Common myeloid progenitor, CD34-positive (primary cell): ENCODE data around the gene SEC24C.
A peak's percentile ranks its signal among the peaks of the same experiment; 100 is the strongest.

Source experiments
- CTCF ChIA-PET: fragments of 350-600 bp; sonication (Branson Sonifier 250); formaldehyde crosslinking; loops from one replicate; lab custom pipeline; 2021; ENCODE audit warnings: antibody characterized with exemption; lab: Charles Lee
- POLR2A ChIA-PET: fragments of 350-600 bp; sonication (Branson Sonifier 250); formaldehyde crosslinking; loops from one replicate; lab custom pipeline; 2021; ENCODE audit warnings: antibody characterized with exemption; lab: Charles Lee
- DNase-seq, 3 donors: peaks; one replicate each; pipeline versions ENCODE4 v3.0.0 to v3.0.0-alpha.2; 2013
- H3K27ac ChIP-seq, 2 experiments: 1 replicate in 1 of 2; 2 replicates in 1 of 2; pipeline ENCODE4 v1.7.0; 2013; ENCODE audit warnings: inconsistent platforms in 2 of 2, low read length in 2 of 2, mild to moderate bottlenecking in 2 of 2, low read depth in 1 of 2, moderate library complexity in 1 of 2; ENCODE audit not compliant: severe bottlenecking in 2 of 2, insufficient read depth in 1 of 2, poor library complexity in 1 of 2
- H3K27me3 ChIP-seq, 5 experiments: replicated peaks in 2 of 5; 1 replicate in 3 of 5; 2 replicates in 2 of 5; pipeline versions ENCODE4 v1.6.1 to v1.7.0; 2013; ENCODE audit warnings: low read length in 4 of 5, mild to moderate bottlenecking in 2 of 5, moderate library complexity in 2 of 5, inconsistent platforms in 1 of 5; ENCODE audit not compliant: insufficient read depth in 5 of 5, control insufficient read depth in 4 of 5
- H3K36me3 ChIP-seq, 4 experiments: 1 replicate in 2 of 4; 2 replicates in 2 of 4; pipeline versions ENCODE4 v1.6.1 to v1.7.0; 2013; ENCODE audit warnings: low read length in 3 of 4, control low read depth in 1 of 4, mild to moderate bottlenecking in 1 of 4; ENCODE audit not compliant: control insufficient read depth in 4 of 4, insufficient read depth in 4 of 4
- H3K4me1 ChIP-seq, 4 experiments: 1 replicate in 3 of 4; 2 replicates in 1 of 4; pipeline versions ENCODE4 v1.6.1 to v1.7.1; 2013; ENCODE audit warnings: low read length in 3 of 4, mild to moderate bottlenecking in 3 of 4, control low read depth in 1 of 4, inconsistent platforms in 1 of 4, moderate library complexity in 1 of 4; ENCODE audit not compliant: control insufficient read depth in 4 of 4, insufficient read depth in 4 of 4; ENCODE audit errors: control extremely low read depth in 1 of 4
- H3K4me3 ChIP-seq, 7 experiments: 1 replicate in 4 of 7; 2 replicates in 3 of 7; pipeline versions ENCODE4 v1.5.1 to v1.7.0; 2013; ENCODE audit warnings: mild to moderate bottlenecking in 7 of 7, low read length in 6 of 7, moderate library complexity in 6 of 7, inconsistent platforms in 2 of 7, low read depth in 2 of 7, control low read depth in 1 of 7; ENCODE audit not compliant: insufficient read depth in 4 of 7, control insufficient read depth in 1 of 7; ENCODE audit errors: extremely low read depth in 1 of 7
- H3K9me3 ChIP-seq, 5 experiments: 1 replicate in 4 of 5; 2 replicates in 1 of 5; pipeline versions ENCODE4 v1.6.1 to v1.7.1; 2013; ENCODE audit warnings: low read length in 4 of 5, mild to moderate bottlenecking in 2 of 5, inconsistent platforms in 1 of 5, low read depth in 1 of 5, moderate library complexity in 1 of 5; ENCODE audit not compliant: control insufficient read depth in 4 of 5, insufficient read depth in 2 of 5; ENCODE audit errors: control extremely low read depth in 1 of 5
- WGBS: methylation state at CpG from one replicate; pipeline ENCODE4 v1.1.5; 2013; ENCODE audit not compliant: insufficient coverage; 5-methylcytosine and 5-hydroxymethylcytosine counted together

SEC24C gene

DNA sequence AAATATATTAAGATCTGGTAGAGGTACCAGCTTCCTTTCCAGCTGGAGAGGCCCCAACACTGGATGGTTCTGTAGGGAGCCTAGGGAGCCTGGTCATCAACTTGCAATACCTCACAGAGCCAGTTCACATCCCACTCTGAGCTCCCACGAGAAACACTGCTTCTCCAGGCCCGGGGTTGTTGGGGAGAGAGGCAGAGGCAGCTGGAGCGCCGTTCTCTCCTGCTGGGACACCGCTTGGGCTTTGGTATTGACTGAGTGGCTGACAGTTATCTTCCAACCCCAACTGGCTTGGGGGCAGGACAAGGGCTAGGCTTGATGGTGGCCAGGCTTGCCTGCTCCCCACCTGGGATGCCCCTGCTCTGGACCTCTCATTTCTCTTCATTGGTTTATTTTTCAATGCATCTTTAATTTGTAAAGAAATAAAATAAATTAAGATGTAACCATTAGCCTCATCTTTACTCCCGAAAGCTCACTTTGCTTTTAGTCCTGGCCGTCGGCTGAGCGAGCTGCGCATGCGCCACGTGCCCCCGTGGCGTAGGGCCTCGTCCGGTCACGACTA lies 27.6 kb downstream of the SEC24C start:
- H3K27ac ChIP-seq, result peak overlapping the region; percentile 58 to 90
- peak overlapping the region; percentile 77 to 98 (median 93) for H3K4me3 ChIP-seq
- DNase-seq, result peak; percentile 70 to 80 (median 79)
- peaks cover 22 to 62% (median 46%) of the 10 kb centered on the region in 4 experiments for H3K36me3 ChIP-seq
- no peaks in the 10 kb centered on the region for H3K9me3 ChIP-seq
- WGBS, result 38% methylated on average over 7 of the region's 17 CpGs
- POLR2A ChIA-PET, result interaction anchor here (0.6 to 3.4 kb wide), 4 partner anchors 10 to 63 kb away, joined by 3 to 18 read pairs (median 8); partner anchors contain the start of genes CHCHD1 and ZSWIM8
- no peaks in the 10 kb centered on the region for H3K27me3 ChIP-seq
- CTCF ChIA-PET, result interaction anchor here (0.6 to 5.2 kb wide), 8 partner anchors 10 to 1508 kb away, joined by 3 to 39 read pairs (median 4); partner anchors contain the start of gene CHCHD1
- H3K4me1 ChIP-seq, result peaks cover 10 to 40% (median 31%) of the 10 kb centered on the region in 4 experiments

DNA sequence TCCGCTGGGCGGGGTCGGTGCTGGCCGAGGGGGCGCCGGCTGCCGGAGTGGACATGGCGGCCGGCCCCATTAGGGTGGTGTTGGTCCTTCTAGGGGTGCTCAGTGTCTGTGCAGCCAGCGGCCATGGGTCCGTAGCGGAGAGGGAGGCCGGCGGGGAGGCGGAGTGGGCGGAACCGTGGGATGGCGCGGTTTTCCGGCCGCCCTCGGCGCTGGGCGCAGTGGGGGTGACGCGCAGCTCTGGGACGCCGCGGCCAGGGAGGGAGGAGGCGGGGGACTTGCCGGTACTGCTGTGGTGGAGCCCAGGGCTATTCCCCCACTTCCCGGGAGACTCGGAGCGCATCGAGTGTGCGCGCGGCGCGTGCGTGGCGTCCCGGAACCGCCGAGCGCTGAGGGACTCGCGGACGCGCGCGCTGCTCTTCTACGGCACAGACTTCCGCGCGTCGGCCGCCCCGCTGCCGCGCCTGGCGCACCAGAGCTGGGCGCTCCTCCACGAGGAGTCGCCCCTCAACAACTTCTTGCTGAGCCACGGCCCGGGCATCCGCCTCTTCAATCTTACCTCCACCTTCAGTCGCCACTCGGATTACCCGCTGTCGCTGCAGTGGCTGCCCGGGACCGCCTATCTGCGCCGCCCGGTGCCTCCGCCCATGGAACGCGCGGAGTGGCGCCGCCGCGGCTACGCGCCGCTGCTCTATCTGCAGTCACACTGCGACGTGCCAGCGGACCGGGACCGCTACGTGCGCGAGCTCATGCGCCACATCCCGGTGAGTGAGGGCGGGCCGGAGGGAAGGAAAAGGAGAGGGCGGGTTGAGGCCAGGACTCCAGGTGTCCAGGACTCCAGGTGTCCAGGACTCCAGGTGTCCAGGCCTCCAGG lies 28.3 kb downstream of the SEC24C start:
- CTCF ChIA-PET, result interaction anchor here (0.6 to 5.2 kb wide), 11 partner anchors 9 to 1509 kb away, joined by 3 to 39 read pairs (median 4); partner anchors contain the start of genes CHCHD1 and ZSWIM8
- peak; percentile 76 to 88 (median 80) for DNase-seq
- Histone ChIP-seq H3K27ac (peak overlapping the region; percentile 58 to 90), H3K36me3 (peaks cover 21 to 64% (median 45%) of the 10 kb centered on the region in 4 experiments), H3K4me3 (peak overlapping the region; percentile 77 to 98 (median 93)), H3K4me1 (peaks cover 10 to 40% (median 31%) of the 10 kb centered on the region in 4 experiments), H3K27me3 (no peaks in the 10 kb centered on the region), H3K9me3 (no peaks in the 10 kb centered on the region)
- POLR2A ChIA-PET, result interaction anchor here (0.6 to 3.4 kb wide), 6 partner anchors 9 to 78 kb away, joined by 3 to 18 read pairs (median 5); partner anchors contain the start of genes CHCHD1 and ZSWIM8
- WGBS, result 0% methylated on average over 76 of the region's 101 CpGs

GRCh38 chr10:73773152-73773879 lies 29.1 kb downstream of the SEC24C start:
- 14% methylated on average over 27 of the region's 29 CpGs for WGBS
- H3K4me3 ChIP-seq, result peak overlapping the region; percentile 77 to 98 (median 93)
- H3K27ac ChIP-seq, result peak overlapping the region; percentile 58 to 90
- peaks cover 10 to 40% (median 31%) of the 10 kb centered on the region in 4 experiments for H3K4me1 ChIP-seq
- no peaks in the 10 kb centered on the region for H3K27me3 ChIP-seq
- no peaks in the 10 kb centered on the region for H3K9me3 ChIP-seq
- peaks cover 20 to 59% (median 45%) of the 10 kb centered on the region in 4 experiments for H3K36me3 ChIP-seq
- CTCF ChIA-PET, result interaction anchor here (0.6 to 5.2 kb wide), 9 partner anchors 8 to 469 kb away, joined by 3 to 39 read pairs (median 4); partner anchors contain the start of genes CHCHD1 and ZSWIM8
- DNase-seq, result no peak
- POLR2A ChIA-PET, result interaction anchor here (0.6 to 3.4 kb wide), 5 partner anchors 8 to 78 kb away, joined by 3 to 18 read pairs (median 6); partner anchors contain the start of genes CHCHD1 and ZSWIM8

DNA sequence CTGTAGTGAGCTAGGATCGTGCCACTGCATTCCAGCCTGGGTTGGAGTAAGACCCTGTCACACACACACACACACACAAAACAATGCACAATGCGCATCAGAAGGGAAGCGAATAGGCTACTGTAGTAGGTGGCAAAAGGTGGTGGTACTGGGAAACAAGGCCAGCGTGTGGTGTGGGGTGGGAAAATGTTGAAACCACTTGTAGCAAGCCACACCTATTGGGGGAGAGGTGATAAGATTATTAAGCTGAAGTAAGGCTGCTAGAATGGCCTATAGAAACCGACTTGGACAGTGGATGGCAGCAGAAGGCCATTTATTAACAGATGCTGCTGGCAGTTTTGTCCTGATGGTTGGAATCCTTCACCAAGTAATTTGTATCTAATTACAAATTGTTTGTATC lies 30.5 kb downstream of the SEC24C start:
- ChIA-PET POLR2A (interaction anchor here (0.6 to 3.4 kb wide), 2 partner anchors 11 to 39 kb away, joined by 3 to 12 read pairs; partner anchors contain the start of gene ZSWIM8), CTCF (interaction anchor here (1.0 to 5.2 kb wide), 4 partner anchors 7 to 45 kb away, joined by 3 to 39 read pairs (median 6); partner anchors contain the start of genes CHCHD1 and ZSWIM8)
- Histone ChIP-seq H3K4me1 (peaks cover 10 to 40% (median 31%) of the 10 kb centered on the region in 4 experiments), H3K36me3 (peaks cover 11 to 53% (median 39%) of the 10 kb centered on the region in 4 experiments), H3K9me3 (no peaks in the 10 kb centered on the region), H3K4me3 (peak overlapping the region in 5 of 7 experiments; percentile 5 to 95 (median 45)), H3K27me3 (no peaks in the 10 kb centered on the region), H3K27ac (peak overlapping the region in 1 of 2 experiments; percentile 90)
- 70% methylated on average over 3 of the region's 5 CpGs for WGBS
- DNase-seq, result peak; percentile 41 to 43 (median 42)

- Histone ChIP-seq H3K4me3 (no peak overlapping the region), H3K27me3 (no peaks in the 10 kb centered on the region), H3K4me1 (peaks cover 16 to 49% (median 33%) of the 10 kb centered on the region in 4 experiments), H3K9me3 (no peaks in the 10 kb centered on the region), H3K27ac (no peak overlapping the region), H3K36me3 (peaks cover 0 to 32% (median 26%) of the 10 kb centered on the region in 4 experiments)
- ChIA-PET POLR2A (no interaction called here), CTCF (interaction anchor here (0.7 to 6.3 kb wide), 4 partner anchors 7 to 250 kb away, joined by 3 to 39 read pairs (median 5); a partner anchor contains a TSS)
- DNase-seq, result no peak
- 92% methylated on average over 2 of the region's 5 CpGs for WGBS
Observed at GRCh38 chr10:73779018-73779417, 34.8 kb downstream of the SEC24C start.
